ENCODE data around the gene KLF5. TPM values are rescaled to one million over a fixed set of nuclear protein-coding genes. Genes with fewer than 3 reads are reported as not detected.

KLF5 gene
- total RNA-seq, 1 donor from 2014 or later: 23.0 TPM

DNA sequence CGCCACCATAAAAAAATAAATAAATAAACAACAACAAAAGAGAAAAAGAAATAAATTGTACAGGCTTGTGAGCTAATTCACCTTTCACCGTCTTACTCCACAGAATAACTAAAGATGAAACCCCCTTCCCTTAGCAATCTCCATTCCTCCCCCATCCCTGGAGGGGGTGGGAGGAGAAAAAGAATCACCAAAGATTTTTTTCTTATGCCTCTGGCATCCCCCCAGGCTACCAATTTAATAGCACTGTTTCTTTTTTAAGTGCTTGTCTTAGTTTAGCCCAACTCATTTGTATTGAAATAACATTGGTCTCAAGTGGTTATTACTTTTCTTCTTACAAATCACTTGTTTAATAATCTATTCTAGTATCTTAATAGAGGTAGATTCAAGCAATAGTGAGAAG, 23.9 kb upstream of the KLF5 start:
- TF ChIP-seq, protein P1, sequence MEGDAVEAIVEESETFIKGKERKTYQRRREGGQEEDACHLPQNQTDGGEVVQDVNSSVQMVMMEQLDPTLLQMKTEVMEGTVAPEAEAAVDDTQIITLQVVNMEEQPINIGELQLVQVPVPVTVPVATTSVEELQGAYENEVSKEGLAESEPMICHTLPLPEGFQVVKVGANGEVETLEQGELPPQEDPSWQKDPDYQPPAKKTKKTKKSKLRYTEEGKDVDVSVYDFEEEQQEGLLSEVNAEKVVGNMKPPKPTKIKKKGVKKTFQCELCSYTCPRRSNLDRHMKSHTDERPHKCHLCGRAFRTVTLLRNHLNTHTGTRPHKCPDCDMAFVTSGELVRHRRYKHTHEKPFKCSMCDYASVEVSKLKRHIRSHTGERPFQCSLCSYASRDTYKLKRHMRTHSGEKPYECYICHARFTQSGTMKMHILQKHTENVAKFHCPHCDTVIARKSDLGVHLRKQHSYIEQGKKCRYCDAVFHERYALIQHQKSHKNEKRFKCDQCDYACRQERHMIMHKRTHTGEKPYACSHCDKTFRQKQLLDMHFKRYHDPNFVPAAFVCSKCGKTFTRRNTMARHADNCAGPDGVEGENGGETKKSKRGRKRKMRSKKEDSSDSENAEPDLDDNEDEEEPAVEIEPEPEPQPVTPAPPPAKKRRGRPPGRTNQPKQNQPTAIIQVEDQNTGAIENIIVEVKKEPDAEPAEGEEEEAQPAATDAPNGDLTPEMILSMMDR (IDR thresholded peaks at IDR 0.05; ENCODE audit: insufficient read depth, low read length, poor library complexity, severe bottlenecking): no peak
- Histone ChIP-seq H3K36me3 (ENCODE audit: control insufficient read depth, insufficient read depth, low read length) (no peaks in the 10 kb centered on the region), H3K27me3 (ENCODE audit: control insufficient read depth, insufficient read depth, low read length) (no peaks in the 10 kb centered on the region), H3K4me3 (ENCODE audit: low read depth, low read length) (no peak overlapping the region)
- DNase-seq (ENCODE audit: low read depth): no peak

DNA sequence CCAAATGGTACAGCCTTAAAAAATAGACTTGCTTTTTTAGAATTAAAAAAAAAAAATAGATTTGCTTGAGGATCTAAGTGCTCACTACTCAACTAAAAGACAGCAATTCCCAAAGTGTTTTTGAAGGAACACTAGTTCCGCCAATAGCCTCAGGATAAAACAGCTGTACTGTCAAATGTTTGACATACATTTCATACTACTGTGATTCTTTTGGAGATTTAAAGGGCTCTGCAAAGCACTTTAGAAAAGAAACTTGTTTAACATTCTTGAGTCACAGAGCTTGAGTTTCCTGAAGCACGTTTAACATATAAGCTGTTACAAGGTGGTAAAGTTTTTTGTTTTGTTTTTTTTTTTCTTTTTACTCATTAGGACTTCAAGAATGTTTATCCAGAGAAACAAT, 23.1 kb upstream of the KLF5 start:
- DNase-seq (ENCODE audit: low read depth): no peak
- Histone ChIP-seq H3K27me3 (ENCODE audit: control insufficient read depth, insufficient read depth, low read length) (no peaks in the 10 kb centered on the region), H3K4me3 (ENCODE audit: low read depth, low read length) (no peak overlapping the region), H3K36me3 (ENCODE audit: control insufficient read depth, insufficient read depth, low read length) (no peaks in the 10 kb centered on the region)
- TF ChIP-seq, protein P1 (IDR thresholded peaks at IDR 0.05; ENCODE audit: insufficient read depth, low read length, poor library complexity, severe bottlenecking): no peak

DNA sequence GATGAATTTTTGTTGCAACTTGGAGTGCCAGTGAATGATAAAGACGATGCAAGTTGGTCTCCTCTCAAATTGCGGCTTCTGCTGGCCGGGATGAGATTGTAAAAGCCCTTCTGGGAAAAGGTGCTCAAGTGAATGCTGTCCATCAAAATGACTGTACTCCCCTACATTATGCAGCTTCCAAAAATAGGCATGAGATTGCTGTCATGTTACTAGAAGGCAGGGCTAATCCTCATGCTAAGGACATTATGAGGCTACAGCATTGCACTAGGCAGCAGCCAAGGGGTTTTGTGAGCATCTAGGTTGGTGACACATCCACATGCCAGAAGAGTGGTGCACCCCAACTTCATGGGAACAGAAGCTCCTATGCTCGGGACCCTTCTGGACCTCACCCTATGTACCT, 22.2 kb upstream of the KLF5 start:
- TF ChIP-seq, protein P1 (IDR thresholded peaks at IDR 0.05; ENCODE audit: insufficient read depth, low read length, poor library complexity, severe bottlenecking): no peak
- H3K4me3 ChIP-seq (ENCODE audit: low read depth, low read length): no peak overlapping the region
- DNase-seq (ENCODE audit: low read depth): no peak

DNA sequence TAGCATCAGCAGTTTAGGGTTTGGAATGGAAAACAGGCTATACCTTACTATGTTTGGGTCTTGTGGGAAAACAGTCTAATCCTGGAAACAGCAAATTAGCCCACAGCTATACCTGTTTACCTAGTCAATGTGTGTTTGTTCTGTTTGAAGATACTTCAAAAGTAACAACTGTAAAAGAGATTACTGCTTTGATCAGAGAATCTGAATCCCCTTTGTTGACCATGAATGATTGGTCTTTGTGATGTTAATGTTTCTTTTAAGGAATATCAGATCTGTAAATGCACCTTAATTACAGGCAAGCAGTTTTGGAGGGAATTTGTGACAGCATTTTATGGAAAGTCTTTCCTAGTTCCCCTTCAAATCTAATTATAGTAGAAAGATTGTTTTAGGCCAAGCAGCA, 20.7 kb upstream of the KLF5 start:
- TF ChIP-seq, protein P1 (IDR thresholded peaks at IDR 0.05; ENCODE audit: insufficient read depth, low read length, poor library complexity, severe bottlenecking): no peak
- no peaks in the 10 kb centered on the region for H3K27me3 ChIP-seq (ENCODE audit: control insufficient read depth, insufficient read depth, low read length)
- H3K4me3 ChIP-seq (ENCODE audit: low read depth, low read length): no peak overlapping the region
- no peaks in the 10 kb centered on the region for H3K36me3 ChIP-seq (ENCODE audit: control insufficient read depth, insufficient read depth, low read length)
- DNase-seq (ENCODE audit: low read depth): no peak

More for the DNA sequence above, 22.2 kb upstream of the KLF5 start:
- Histone ChIP-seq H3K27me3 (ENCODE audit: control insufficient read depth, insufficient read depth, low read length) (no peaks in the 10 kb centered on the region), H3K36me3 (ENCODE audit: control insufficient read depth, insufficient read depth, low read length) (no peaks in the 10 kb centered on the region)

DNA sequence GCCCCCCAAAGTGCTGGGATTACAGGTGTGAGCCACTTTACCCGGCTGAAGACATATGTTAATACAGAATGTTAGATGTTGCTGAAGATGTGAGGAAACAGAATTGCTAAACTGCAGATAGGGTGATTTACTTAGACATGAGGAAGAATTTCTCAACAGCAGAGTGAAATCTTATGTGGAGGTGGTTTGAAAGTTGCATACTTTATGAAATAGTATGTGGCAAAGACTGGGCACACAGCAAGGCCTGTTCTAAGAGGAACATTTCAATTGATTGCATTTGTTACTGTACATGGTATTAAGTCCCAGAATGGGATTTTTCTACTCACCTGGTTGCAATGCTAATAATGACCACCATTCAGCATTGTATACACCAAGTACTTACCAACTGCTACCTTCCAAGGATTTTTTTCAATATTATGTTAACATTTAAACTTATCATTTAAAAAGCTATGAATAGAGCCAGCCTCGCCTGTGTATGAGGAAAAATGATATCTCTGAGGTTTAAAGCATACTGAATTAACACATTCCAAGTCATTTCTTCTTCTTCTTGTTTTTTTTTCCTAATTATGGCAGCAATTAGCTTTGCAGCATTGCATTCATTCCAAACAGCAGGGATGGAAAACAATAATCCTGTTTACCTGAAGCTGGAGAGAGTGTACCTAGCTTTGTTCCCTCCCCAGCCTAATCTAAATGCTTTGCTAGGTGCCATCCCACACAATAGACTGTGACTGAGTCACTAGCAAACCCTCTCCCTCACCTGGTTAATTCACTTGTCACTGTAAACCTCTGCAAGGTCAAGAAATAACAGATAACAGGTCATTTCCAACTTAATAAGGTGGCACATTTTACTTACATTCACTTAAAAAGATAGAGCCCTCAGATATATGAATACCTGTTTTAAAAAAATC, 19.4 kb upstream of the KLF5 start:
- DNase-seq (ENCODE audit: low read depth): no peak
- no peaks in the 10 kb centered on the region for H3K27me3 ChIP-seq (ENCODE audit: control insufficient read depth, insufficient read depth, low read length)
- H3K36me3 ChIP-seq (ENCODE audit: control insufficient read depth, insufficient read depth, low read length): no peaks in the 10 kb centered on the region
- TF ChIP-seq, protein P1 (IDR thresholded peaks at IDR 0.05; ENCODE audit: insufficient read depth, low read length, poor library complexity, severe bottlenecking): no peak
- H3K4me3 ChIP-seq (ENCODE audit: low read depth, low read length): no peak overlapping the region
